HG03571 (cell line): ENCODE measurements around the gene IFT80.

Experiments
- ATAC-seq: cut with Tn5 transposase; IDR thresholded peaks from one replicate; pipeline ENCODE4 v1.9.1; 2021; ENCODE audit not compliant: unreplicated experiment

Gene IFT80

GRCh38 chr3:160213191-160213590 is 185.8 kb downstream of the IFT80 start:
- ATAC-seq, result no peak

GRCh38 chr3:160210799-160211221 is 188.2 kb downstream of the IFT80 start:
- no peak for ATAC-seq

DNA sequence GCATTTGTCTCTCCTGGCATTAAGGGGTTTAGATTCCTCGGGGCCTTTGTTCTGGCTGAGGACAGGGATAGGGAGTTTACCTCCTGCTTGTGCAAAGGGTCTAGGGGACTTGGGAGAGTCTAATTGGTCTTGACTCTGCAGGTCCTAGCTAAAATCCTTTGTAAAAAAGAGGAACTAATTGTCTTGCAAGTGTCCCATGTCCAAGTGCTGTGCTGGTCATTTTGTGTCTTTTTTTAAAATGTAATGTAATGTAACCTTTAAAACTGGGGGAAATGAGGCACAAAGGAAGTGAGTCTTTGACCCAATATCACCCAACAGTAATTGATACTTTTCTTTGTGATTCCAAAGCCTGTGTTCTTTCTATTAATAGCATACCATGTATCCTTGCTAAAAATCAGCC is 188.7 kb downstream of the IFT80 start:
- no peak for ATAC-seq
